HG03196 (cell line): ENCODE data around the gene STEAP4.
"Not testable (repeated sequence)": the region's sequence is repeated elsewhere in the genome, so short reads cannot be mapped to it uniquely, and the experiment has no call there.

ENCODE experiments used
- ATAC-seq: cut with Tn5 transposase; IDR thresholded peaks from one replicate; pipeline ENCODE4 v1.9.1; 2021; ENCODE audit not compliant: unreplicated experiment

Gene STEAP4

GRCh38 chr7:88274856-88275255 lies 31.8 kb downstream of the STEAP4 start:
- ATAC-seq, result not testable (repeated sequence)

GRCh38 chr7:88269586-88269985 lies 37.1 kb downstream of the STEAP4 start:
- ATAC-seq, result no peak

- ATAC-seq, result no peak
These were observed 37.8 kb downstream of the STEAP4 start for GRCh38 chr7:88268858-88269257.

GRCh38 chr7:88268051-88268450 lies 38.6 kb downstream of the STEAP4 start:
- no peak for ATAC-seq

GRCh38 chr7:88267421-88267820 lies 39.3 kb downstream of the STEAP4 start:
- no peak for ATAC-seq

- ATAC-seq, result not testable (repeated sequence)
These were observed 41.7 kb downstream of the STEAP4 start for GRCh38 chr7:88264987-88265386.

- ATAC-seq, result no peak
These were observed 44.1 kb downstream of the STEAP4 start for GRCh38 chr7:88262562-88262961.

GRCh38 chr7:88260719-88261118 lies 46.0 kb downstream of the STEAP4 start:
- no peak for ATAC-seq

- ATAC-seq, result no peak
These were observed 46.9 kb downstream of the STEAP4 start for GRCh38 chr7:88259656-88260380.

- ATAC-seq, result not testable (repeated sequence)
These were observed 48.4 kb downstream of the STEAP4 start for GRCh38 chr7:88258296-88258695.

- no peak for ATAC-seq
These were observed 49.8 kb downstream of the STEAP4 start for GRCh38 chr7:88256906-88257305.

GRCh38 chr7:88254721-88255424 lies 51.8 kb downstream of the STEAP4 start:
- no peak for ATAC-seq

- no peak for ATAC-seq
These were observed 53.1 kb downstream of the STEAP4 start for GRCh38 chr7:88253640-88254039.

- ATAC-seq, result no peak
These were observed 62.4 kb downstream of the STEAP4 start for GRCh38 chr7:88244258-88244657.

GRCh38 chr7:88243345-88243909 lies 63.3 kb downstream of the STEAP4 start:
- ATAC-seq, result no peak

- ATAC-seq, result no peak
These were observed 66.8 kb downstream of the STEAP4 start for GRCh38 chr7:88239852-88240251.

- ATAC-seq, result no peak
These were observed 72.9 kb downstream of the STEAP4 start for GRCh38 chr7:88233828-88234227.

- ATAC-seq, result no peak
These were observed 76.0 kb downstream of the STEAP4 start for GRCh38 chr7:88230646-88231045.

- no peak for ATAC-seq
These were observed 77.2 kb downstream of the STEAP4 start for GRCh38 chr7:88229302-88229995.

GRCh38 chr7:88226886-88227516 lies 79.7 kb downstream of the STEAP4 start:
- no peak for ATAC-seq

- no peak for ATAC-seq
These were observed 80.5 kb downstream of the STEAP4 start for GRCh38 chr7:88226201-88226600.
